HG03521 (cell line): Measurements from ENCODE around the gene ULK1.
"Not testable (repeated sequence)": the region's sequence is repeated elsewhere in the genome, so short reads cannot be mapped to it uniquely, and the experiment has no call there.

Experiments
- ATAC-seq: cut with Tn5 transposase; IDR thresholded peaks from one replicate; pipeline ENCODE4 v1.9.1; 2021; ENCODE audit warnings: mild to moderate bottlenecking, moderate library complexity; ENCODE audit not compliant: unreplicated experiment

ULK1 gene

DNA sequence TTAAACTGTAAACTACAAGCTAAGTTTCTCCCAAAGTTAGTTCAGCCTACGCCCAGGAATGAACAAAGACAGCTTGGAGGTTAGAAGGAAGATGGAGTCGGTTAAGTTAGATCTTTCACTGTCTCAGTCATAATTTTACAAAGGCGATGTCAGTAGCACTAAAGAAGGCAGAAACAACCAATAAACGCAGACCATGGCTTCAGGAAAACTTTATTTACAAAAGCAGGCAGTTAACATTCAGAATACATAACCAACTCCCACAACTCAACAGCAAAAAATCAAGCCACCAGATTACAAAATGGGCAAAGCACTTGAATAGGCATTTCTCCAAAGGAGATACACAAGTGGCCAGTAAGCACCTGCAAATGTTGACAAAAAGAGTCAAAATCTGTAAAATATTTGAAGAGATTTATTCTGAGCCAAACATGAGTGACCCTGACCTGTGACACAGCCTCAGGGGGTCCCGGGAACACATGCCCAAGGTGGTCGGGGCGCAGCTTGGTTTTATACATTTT is 8.8 kb upstream of the ULK1 start:
- ATAC-seq = no peak

DNA sequence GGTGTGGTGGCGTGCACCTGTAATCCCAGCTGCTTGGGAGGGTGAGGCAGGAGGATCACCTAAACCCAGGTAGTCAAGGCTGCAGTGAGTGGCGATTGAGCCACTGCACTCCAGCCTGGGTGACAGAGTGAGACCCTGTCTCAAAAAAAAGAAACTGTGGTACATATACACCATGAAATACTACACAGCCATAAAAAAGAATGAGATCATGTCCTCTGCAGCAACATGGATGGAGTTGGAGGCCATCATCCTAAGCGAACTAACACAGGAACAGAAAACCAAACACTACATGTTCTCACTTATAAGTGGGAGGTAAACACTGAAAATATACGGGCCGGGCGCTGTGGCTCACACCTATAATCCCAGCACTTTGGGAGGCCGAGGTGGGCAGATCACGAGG is 2.7 kb upstream of the ULK1 start:
- ATAC-seq = not testable (repeated sequence)

DNA sequence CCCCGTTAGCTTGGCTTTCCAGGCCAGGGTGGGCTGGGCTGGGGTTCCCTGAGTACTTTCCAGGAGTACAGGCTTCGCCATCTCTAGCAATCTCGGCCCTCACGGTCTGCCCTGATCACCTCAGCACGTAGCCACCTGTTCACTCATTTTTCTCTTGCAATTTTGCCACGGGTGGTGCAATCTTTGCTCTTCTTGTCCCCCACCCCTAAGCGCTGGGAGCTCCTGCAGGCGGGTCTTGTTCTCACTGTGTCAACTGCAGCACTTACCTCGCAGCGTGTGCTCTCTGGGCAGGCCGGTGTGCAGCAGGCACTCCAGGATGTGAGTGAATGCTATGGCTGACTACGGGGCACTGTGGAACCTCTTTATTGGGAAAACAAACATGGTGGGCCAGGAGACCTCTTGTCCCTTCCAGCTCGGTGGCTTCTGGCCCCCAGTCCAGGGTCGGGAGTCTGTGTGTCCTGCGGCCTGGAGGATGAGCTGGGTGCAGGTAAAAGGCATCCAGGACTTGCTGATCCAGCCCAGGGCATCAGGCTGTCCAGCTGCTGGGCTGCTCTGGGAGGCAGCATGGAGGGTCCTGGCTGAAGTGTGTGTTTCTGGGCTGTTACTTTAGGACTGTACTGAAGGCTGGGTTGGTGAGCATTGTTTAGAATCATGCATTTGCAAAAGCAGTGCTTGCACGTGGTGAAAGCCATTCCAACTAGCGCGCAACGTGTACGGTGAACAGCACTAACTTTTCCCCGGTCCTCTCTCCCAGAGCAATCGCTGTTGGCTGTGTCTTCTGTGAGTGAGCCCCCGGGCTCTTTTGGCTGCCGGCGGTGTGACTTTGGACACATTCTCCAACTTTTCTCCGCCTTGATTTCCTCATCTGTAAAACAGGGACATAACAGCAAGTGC is 1.5 kb upstream of the ULK1 start:
- ATAC-seq = no peak

DNA sequence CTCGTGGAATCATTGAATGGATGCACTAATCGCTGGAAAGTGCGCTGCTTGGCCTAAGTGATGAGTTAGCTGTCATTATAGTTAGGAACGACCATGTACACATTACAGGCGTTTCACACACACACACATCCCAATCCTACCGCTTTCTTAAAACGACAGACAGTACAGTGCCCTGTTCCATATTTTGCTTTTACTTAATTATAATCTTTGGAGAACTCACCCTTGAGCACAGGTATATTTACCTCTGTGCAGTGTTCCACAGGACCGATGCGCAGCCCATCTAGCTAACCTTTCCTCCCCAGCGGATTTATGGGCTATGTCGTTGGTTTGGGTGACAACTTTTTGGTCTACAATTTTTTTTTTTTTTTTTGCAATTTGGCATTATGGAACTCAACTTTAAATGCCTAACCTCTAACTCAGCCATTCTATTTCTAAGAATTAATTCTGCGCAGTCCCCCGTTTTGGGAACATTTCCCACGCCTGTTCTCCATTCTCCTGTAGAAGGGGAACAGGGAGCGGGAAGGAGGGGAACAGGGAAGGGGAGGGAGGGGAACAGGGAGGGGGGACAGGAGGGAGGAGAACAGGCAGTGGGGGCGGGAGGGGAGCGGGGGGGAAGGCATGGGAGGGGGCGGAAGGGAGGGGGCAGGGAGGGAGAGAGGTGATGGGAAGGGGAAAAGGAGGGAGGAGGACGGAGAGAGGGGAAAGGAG is 663 bp upstream of the ULK1 start:
- ATAC-seq = no peak

DNA sequence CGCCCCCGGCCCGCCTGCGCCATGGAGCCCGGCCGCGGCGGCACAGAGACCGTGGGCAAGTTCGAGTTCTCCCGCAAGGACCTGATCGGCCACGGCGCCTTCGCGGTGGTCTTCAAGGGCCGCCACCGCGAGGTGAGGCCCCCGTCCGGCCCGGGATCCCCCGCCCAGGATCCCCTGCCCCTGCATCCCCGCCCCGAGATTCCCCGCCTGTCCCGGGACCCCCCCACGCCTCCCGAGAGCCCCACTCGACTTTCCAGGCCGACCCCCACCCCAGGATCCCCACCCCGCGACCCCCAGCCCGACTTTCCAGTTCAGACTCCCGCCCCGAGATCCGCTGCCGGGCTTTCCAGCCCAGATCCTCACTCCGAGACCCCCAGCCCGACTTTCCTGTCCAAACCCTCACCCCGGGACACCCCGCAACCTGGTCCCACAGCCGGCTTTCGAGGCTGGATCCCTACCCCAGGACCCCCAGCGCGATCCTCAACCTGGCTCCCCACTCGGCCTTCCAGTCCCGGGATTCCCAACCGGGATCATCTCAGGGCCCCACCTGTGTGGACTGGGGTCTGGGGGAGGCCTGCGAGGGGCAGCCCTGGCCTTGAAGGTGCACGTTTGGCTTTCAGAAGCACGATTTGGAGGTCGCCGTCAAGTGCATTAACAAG is 688 bp downstream of the ULK1 start:
- no peak for ATAC-seq

DNA sequence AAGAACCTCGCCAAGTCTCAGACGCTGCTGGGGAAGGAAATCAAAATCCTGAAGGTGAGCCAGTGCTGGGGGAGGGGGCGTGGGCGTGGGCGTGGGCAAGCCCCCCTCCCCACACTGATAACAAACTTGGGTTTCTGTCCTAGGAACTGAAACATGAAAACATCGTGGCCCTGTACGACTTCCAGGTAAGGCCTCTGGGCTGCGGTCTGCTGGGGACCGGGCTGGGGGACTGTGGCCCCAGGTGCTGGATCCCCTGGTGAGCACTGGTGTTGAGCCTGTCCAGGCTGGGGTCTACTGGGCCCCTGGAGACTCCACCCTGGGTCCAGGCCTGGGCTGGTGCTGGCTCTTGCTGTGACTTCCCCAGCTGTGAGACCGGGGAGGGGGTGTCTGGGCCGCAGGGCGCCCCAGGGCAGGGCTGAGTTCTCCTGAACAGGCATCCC is 1.2 kb downstream of the ULK1 start:
- no peak for ATAC-seq

GRCh38 chr12:131896080-131896810 is 1.8 kb downstream of the ULK1 start:
- peak; percentile 57 for ATAC-seq

GRCh38 chr12:131896811-131897270 is 2.4 kb downstream of the ULK1 start:
- ATAC-seq = no peak

- ATAC-seq = no peak
Observed at GRCh38 chr12:131897276-131897675, 2.9 kb downstream of the ULK1 start.

DNA sequence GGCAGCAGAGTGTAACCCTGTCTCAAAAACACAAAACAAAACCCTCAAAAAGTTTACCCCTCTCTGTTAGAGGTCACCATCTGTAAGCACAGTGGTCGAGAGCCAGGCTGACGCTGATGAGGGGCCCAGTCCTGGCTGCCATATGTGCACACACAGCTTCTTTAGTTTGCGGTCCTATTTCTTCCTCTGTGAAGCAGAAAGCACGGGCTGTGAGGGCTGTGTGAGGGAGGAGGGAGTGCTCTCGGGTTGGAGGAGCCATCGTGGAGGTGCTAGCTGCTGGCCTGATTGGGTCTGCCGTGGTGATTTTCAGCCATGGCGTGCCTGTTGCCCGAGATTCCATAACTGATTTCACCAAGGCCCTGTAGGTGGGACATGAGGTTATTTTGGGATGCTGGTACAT is 3.5 kb downstream of the ULK1 start:
- no peak for ATAC-seq

DNA sequence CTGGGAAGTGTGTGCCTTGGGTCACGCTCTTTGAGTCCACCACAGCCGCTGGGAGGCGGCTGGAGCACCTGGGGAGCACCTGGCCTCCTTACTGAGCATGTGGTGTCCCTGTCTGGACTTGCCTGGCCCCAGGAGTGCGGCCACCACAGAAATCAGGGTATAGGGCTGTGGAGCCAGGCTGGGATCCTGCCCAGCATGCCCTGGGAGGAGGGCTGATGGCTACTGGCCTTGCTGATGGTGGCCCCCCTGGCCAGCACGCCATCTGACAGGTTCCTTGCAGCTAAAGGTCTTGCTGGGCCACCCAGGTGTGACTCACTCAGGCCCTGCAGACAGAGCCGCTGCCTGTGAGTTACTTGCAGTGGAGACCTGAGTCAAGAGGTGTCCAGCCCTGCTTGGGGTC is 6.0 kb downstream of the ULK1 start:
- ATAC-seq = no peak

DNA sequence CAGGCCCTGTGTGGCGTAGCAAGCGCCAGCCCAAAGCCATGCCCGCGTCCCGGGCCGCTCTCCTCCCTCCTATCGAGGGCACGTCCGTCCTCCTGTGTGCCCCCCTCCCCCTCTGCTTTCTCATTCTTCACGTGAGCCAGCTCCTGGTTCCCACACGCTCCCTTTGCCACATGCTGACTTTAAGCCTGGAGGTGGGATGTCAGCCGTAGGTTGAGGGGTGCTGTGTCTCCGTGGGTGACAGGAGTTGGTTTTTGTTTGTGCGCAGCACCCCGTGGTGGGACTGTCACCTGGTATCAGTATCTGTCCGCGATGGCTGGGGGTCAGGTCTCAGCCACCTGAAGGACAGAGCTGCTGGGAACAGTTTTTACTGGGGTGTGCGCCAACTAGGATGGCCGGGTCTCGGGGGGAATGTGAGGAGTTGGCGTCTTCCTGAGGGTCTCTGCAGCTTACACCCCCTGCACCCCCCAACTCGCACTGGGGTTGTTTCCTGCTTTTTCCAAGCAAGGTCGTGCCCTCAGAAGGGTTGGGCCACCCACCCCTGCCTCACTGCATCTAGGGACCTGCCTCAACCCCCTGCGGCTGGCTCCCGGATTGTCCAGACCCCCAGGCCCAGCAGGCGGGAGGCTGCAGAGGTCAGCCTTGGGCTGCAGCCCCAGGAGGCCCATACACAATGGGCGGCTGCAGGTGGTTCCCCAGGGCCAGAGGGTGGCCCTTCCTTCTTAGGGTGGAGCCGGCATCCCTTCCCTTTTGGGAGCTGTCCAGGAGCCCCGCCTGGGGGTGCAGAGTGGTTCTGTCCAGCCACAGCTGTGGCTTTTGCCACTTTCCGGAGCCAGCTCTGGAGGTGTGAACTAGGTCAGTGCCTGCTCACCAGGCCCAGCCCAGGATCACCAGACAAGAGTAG is 7.3 kb downstream of the ULK1 start:
- no peak for ATAC-seq

GRCh38 chr12:131902332-131903241 is 8.2 kb downstream of the ULK1 start:
- no peak for ATAC-seq

DNA sequence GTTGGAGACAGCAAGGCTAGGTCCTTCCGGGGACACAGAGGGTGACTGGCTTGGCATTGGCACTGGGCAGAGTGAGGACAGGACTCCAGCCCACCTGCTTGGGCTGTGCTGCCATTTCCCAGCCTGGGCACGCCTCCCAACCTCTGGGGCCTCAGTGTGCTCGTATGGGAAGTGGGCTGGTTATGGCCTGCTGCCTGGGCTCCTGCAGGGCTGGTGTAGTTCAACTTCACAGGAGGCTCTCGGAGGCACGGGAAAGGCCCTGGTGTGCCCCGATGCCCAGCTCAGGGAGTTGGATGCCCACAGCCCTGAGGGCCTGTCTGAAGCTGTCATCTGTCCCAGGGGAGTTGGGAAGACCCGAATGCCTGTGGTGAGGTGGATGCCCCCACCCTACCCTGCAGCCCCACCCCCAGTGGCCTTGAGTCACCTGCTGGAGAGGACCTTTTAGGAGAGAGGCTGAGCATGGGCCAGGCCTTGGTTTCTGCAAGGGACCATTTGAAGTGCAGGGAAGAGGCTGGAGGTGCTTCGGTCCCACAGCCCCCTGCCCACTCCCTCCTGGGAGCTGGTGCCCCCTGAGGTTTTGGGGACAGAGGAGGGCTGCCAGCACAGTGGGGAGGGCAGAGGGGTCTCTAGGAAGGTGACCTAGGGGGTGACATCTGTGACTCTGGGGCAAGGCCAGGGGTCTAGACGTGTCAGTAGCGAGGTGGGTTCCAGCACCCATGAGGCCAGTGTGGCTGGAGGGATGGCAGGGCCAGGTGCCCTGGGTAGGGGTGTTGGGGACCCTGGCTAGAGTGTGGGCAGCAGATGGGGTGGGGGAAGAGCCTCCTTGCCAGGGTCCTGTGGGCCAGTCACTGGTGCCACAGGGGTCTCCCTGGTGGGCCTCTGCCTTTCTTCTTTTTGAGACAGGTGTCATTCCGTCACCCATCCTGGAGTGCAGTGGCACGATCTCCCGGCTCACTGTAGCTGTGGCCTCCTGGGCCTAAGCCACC is 9.1 kb downstream of the ULK1 start:
- ATAC-seq = no peak

- no peak for ATAC-seq
Observed at GRCh38 chr12:131904346-131904745, 9.9 kb downstream of the ULK1 start.

DNA sequence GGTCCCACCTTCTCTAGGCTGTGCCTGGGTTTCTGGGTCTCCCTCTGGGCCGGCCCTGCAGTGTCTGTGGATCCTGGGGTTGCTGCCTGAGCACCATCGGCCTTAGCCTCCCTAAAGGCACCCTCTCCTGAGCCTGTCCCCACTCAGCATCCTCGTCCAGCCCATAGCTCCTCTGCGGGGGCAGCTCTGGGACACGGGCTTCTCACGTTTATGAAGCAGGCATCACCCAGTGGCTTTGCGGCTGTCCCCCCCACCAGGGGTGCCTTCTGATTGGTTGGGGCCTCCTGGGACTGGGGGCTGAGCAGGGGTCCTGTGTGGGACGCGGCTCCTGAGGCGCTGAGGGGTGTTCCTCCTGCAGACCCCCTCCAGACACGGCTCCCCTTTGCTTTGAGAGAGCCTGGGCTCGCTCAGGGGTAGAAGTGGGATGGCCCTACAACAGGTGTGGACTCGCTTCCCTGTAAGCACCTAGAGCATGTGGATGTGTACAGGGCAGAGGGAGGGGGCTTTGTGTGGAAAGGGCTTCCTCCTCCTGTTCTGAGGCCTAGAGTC is 10.7 kb downstream of the ULK1 start:
- ATAC-seq = no peak

GRCh38 chr12:131905630-131906091 is 11.2 kb downstream of the ULK1 start:
- ATAC-seq = no peak
